ENCODE results near the gene GOPC.
A peak's percentile ranks its signal among the peaks of the same experiment; 100 is the strongest.
"Not testable (repeated sequence)": the region's sequence is repeated elsewhere in the genome, so short reads cannot be mapped to it uniquely, and the experiment has no call there.

The GOPC gene

GRCh38 chr6:117602151-117602898, at the start of gene GOPC:
TSS of gene GOPC (minus strand) at chr6:117602511. CDS start at chr6:117602288, 223 bp downstream.
- peak; percentile 98 for DNase-seq

GRCh38 chr6:117651984-117652383, 49.7 kb upstream of the GOPC start:
- not testable (repeated sequence) for DNase-seq

- DNase-seq: no peak
Measured at GRCh38 chr6:117642976-117643375, 40.7 kb upstream of the GOPC start.

DNA sequence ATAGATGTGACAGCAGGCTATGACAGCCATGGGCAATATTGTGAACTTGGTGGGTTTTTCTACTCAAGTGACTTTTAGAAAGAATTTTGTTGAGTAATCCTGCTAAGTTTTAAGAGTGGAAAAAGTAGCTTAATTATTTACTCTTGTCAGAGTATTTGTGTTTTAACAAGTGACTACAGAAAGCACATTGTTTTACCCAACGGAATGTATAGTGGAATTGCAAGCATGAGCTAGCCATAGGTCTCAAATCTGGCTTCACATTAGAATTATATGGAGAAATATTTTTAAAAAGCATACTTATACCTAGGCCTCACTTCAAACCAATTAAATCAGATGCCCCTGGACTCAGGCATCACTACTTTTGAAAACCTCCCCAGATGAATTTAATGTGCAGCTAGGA, 35.5 kb upstream of the GOPC start:
- no peak for DNase-seq

DNA sequence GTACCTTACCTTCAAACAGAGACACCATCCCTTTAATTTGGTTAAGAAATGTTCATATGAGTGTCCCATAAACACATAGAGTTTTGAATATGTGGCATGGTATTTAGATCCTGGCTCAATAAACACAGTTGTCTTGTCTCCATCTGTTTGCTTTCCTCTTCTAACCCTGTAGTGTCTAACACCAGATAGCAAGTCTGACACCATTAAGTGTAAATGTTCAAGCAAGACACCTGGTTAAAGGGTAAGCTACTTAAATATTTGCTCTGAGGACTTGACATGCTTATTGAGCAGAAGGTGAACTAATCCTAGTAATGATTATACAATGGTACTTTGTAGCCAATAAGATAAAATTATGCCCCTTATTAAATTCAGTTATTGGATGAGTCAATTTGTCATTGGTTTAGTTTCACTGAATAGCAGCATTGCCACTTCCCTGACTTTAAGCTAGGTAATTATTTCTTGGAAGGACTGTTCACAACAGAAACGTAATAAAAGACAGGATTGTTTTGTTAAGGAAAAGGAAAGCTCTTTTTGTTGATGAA, 26.9 kb upstream of the GOPC start:
- DNase-seq: no peak

GRCh38 chr6:117627533-117627932, 25.2 kb upstream of the GOPC start:
- no peak for DNase-seq

GRCh38 chr6:117624869-117625481, 22.7 kb upstream of the GOPC start:
- no peak for DNase-seq

- no peak for DNase-seq
Measured at GRCh38 chr6:117619178-117619577, 16.9 kb upstream of the GOPC start.

DNA sequence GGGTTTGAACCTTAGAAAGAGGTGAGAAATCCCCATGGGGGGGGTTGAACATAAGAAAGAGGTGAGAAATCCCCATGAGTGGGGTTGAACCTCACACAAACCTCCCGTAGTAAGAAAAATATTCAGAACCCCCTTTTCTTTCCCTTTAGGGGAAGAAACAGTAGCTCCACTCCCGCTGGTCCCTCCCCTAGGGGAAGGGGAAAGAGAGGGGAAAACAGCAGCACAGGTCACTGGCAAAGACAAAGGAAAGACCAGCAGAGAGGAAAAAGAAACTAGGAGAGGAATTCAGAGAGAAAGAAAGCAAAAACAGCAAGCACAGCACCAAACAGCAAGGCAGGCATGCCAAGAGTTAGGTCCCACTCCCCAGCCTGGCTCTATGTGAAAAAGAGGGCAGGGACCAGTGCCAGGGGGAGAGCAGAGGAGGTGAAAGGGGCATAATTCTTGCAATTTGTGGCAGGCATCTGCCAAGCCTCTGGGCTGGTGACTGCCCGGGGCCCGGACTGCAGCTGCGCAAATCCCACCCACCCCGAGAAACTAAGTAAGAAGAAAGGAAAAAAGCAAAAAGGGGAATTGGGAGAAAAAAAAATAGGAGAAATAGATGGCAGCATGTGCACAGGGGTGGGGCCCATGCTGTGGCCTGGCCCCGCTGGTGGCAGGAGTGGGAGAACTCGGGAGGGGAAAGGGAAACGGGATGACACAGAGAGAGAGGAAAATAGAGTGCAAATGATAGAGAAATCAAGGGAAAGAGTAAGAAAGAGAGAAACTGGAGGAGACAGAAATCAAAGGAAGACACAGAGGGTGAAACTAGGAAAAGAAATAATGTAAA, 15.1 kb upstream of the GOPC start:
- no peak for DNase-seq

GRCh38 chr6:117616391-117617209, 14.3 kb upstream of the GOPC start:
- DNase-seq: peak; percentile 77

- DNase-seq: no peak
Measured at GRCh38 chr6:117615750-117616390, 13.6 kb upstream of the GOPC start.

GRCh38 chr6:117613920-117614560, 11.7 kb upstream of the GOPC start:
- no peak for DNase-seq

DNA sequence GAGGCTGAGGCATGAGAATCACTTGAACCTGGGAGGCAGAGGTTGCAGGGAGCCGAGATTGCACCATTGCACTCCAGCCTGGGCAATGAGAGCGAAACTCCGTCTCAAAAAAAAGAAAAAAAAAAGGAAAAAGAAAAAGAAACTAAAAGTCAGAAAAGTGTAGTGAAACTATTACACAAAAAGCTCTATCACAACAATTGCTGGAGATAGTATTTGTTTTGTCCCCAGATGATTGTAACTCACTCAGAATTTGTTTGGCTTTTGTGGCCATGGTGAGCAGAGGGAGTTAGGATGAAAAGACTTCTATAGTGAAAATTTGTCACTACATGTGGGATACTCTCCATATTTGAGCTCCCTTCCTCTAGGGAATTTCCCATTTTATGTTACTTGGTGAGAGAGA, 5.2 kb upstream of the GOPC start:
- DNase-seq: no peak

- peak; percentile 71 for DNase-seq
Measured at GRCh38 chr6:117605169-117605826, 3.0 kb upstream of the GOPC start.

- DNase-seq: no peak
Measured at GRCh38 chr6:117603821-117604220, 1.5 kb upstream of the GOPC start.

- no peak for DNase-seq
Measured at GRCh38 chr6:117602899-117603588, 733 bp upstream of the GOPC start.

DNA sequence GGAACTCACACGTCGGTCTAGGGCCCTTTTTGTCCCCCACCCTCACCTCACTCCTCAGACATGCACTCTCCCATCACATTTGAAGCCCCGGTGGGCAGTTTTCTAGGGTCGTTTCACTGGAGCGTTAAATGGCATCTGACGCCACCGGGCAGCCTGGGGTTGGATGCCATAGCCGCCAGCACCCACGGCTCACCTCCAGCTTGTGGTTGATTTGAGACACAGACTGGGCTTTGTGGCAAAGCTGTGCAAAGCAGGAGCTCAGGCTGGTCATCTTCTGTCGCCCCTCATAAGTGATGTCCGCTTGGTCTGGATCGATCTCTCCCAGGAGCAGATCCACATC, 530 bp downstream of the GOPC start:
- no peak for DNase-seq

DNA sequence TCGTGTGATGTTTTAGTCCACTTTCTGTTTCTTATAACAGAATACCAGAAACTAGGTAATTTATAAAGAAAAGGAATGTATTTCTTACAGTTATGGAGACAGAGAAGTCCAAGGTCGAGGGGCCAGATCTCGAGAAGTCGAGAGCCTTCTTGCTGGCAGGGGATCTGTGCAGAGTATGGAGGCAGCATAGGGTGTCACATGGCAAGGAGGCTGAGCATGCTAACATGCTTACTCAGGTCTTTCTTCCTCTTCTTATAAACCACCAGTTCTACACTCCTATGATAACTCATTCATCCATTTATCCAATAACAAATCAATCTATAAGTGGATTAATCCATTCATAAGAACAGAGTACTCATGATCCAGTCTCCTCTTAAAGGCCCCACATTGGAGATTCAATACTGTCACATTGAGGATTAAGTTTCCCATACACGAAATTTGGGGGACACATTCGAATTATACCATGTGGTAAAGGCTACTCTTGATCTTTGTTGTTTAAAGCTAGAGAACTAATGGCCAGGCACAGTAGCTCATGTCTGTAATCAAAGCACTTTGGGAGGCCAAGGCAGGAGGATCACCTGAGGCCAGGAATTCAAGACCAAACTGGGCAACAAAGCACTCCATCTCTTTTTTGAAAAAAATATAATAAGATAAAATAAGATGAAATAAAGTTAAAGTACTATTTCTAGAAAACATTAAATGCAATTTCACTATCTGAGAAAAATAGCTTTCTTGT, 2.1 kb downstream of the GOPC start:
- no peak for DNase-seq

GRCh38 chr6:117597755-117598154, 4.6 kb downstream of the GOPC start:
- no peak for DNase-seq
